Stimulated activated CD4-positive, alpha-beta T cell treated with anti-CD3 and anti-CD28 coated beads, Interleukin-15, amount 100 ng/mL, for 48 hours (primary cell): ENCODE data around the gene GOLGA3.

Experiments used
- DNase-seq, 2 donors: peaks; one replicate each; pipeline ENCODE4 v3.0.0-alpha.2; 2020; ENCODE audit warnings: low read depth in 2 of 2

The GOLGA3 gene

DNA sequence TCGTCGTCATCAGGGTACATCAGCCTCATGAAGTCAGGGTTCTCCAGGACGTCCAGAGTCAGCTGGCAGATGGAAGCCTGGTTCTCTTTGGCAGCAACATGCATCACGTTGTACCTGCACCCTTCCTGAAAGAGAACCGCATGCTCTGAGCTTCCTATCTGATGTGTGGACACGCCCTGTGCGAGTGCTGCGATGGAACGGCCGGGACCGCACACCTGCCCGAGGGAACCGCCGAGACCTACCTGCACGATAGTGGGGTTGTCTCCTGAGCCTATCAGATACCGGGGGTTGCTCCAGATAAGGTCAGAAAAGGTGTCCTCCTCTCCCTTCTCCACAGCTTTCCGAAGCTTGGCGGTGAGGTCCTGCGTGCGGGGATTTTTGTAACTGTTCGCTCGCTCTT, 80.8 kb downstream of the GOLGA3 start:
- no peak for DNase-seq

DNA sequence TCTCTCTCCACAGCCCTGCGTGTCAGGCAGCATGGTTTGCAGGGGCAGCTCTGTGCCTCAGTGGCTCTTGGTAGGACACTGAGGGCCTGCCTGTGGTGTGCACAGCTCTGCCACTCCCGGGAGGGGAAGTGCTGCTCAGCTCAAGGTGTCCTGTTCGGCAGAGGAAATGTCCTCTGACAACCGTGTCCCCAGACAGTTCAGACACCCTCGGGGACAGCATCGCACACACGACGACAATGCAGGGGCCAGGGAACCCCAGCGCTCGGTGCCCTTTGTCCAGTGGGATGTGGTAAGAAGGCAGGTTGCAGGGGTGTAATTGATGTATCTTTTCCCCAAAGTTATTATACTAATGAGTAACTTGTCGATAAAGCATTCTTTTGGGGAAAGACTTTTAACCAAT, 81.3 kb downstream of the GOLGA3 start:
- DNase-seq = no peak

DNA sequence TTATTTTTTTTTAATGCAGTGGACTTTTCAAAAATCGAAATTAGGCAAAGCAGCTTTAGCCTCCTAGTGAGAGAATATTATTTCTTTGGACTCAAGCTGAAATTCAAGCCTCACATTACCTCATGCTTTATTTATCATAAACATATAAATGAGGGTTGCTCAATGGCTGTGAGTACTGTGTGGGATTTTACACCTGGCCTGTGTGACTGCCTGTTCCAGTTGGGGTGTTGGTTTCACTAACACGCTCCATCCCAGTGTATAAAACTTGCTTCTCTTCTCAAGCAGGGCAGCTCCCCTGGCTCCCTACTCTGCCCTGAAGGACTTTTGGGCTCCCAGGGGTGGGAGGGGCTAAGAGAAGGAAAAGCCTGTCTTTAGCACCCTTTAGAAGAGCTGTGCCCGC, 82.1 kb downstream of the GOLGA3 start:
- DNase-seq = no peak

DNA sequence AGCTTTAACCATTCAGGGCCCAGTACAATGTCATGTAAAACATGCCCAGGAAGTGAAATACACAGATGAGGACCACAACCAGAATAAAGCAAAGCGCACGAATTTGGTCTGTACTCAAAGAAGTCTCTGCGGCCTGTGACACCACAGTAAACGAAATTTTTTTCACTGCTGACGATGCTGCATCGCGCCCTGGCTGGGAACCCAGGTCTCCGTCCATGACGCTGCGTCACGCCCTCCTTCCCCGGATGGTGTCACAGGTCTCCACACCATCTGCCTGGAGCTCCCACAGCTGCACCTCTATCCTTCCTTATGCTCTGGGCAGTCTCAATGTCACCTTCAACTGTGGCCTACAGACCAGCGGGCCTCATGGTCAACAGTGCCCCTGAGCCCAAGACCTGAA, 84.8 kb downstream of the GOLGA3 start:
- DNase-seq = no peak

DNA sequence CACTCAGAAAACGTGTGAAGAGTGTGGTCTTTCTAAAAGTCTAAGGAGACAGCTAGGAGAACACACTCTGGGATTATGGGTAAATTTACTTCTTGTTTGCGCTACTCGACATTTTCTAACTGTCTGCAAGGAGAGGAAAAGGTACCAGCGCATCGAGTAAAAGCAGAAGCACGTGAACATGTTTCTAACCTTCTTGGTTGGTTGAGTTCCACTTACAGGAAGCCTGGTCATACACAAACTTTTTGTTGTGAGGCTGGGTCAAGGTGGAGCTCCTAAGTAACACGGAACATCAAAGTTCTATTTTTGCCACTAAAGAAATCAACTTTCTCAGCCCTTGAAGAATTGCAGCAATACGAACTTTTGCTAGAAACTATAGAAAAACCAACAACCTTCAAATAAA, 87.0 kb downstream of the GOLGA3 start:
- DNase-seq = no peak

DNA sequence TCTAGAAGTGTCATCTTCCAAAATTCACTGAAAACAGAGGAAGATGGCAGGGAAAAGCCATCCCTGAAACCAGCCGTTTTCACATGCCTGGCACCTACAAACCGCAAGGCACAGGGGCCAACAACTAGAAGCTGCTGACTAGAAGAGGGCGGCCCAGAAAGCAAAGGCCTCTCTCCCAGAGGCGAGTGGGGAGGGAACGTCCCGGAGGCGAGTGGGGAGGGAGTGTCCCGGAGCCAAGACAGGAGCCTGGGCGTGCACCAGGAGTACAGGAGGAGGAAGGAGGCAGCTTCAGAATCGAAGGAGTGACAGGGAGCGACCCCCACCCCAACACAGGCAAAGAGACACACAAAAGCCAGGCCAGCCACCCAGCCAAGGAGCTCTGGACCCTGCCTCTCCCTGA, 88.0 kb downstream of the GOLGA3 start:
- no peak for DNase-seq

DNA sequence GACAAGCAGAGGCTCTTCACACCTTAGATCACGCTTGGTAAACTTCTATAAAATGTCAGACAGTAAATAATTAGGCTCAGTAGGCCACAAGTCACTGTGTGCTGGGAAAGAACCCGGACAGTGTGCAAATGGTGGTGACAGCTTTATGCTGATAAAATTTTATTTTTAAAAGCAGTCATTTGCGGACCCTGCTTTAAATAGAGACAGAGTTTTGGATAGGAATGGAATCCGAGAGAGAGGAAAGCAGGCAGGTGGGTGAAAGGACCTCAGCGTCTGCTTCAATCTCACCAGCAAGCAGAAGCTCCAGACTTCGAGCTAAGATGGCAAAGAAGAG, 88.4 kb downstream of the GOLGA3 start:
- DNase-seq = no peak

DNA sequence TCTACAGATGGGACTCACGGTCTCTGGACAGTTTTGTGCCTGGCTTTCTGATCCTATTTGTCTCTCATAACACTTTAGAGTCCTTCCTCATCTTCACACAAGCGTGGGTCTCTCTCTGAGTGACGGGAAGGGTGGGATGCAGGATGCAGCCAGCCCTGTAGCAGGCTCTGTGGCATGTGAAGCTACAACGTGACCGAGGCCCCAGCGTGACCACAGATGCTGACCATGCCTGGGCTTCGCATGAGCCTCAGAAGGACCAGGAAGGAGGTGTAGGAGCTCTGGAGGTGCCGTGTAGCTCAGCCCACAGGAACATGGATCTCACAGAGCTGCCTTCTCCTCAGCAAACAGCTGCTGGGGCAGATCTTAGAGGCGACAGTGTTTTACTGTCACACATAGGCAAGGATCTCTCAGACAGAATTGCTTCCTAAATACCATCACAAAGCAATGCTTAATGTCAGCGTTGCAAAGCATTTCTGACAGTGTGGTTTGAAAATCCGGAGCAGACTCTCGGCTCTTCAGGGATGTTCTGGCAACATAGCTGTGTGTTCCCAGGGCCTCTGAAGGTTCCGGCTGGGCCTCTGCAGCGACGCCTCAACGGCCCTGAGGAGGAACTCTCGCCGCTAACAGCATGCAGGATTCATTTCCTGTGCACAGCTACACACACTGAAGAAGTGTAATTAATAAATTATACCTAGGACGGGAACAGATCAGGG, 88.9 kb downstream of the GOLGA3 start:
- DNase-seq = no peak

DNA sequence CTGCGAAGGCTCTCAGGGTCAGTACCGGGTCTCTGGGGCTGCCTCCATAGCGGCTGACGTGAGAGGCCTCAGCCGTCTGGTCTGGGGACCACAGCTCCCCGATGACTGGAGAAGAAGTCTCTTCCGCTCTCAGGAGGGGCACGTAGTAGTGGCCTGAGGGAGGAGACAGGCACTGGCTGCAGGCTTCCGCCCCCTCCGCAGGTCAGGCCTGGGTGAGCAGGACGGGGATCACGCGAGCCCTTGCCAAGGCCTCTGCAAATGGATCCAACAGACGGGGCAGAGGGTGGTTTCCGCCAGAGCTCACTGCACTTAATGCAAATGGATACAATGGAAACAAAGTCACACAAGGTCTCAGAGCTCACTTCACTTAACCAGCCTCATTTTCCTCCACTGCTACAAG, 91.8 kb downstream of the GOLGA3 start:
- DNase-seq = no peak

DNA sequence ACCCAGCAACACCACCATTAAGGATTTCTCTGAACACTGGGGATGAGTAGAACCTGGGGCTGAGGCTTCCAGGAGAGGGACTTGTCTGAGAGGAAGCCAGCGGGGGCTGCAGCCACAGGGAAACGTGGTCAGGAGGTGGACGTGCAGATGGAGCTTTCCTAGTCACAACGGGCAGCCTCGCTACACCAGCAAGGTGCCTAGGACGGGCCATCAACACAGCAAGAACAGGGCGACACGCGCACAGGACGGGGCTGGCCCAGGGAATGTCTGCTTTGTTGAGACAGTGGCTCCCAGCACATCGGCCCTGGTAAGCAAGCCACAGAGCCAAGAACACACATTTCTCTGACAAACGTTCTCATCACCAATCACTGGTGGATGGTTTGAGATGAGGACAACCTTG, 92.3 kb downstream of the GOLGA3 start:
- DNase-seq = no peak

DNA sequence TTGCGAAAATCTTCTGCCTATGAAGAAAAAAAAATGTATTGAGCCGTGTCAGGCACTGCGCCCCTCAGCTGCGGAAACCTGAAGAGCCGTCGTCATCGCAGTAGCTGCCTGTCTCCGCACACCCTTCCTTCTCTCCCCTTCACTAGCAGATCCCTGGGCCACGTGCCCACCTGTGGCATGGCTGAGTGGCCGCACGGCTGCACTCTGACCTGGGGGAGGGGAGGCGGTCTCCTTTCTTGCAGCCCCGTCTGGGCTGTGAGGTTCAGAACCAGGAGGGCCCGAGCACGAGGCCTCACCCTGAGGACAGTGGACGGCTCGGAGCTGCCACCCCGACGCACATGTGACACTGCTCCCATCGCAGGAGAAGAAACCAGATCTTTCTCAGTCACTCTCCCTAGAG, 93.2 kb downstream of the GOLGA3 start:
- DNase-seq = no peak

DNA sequence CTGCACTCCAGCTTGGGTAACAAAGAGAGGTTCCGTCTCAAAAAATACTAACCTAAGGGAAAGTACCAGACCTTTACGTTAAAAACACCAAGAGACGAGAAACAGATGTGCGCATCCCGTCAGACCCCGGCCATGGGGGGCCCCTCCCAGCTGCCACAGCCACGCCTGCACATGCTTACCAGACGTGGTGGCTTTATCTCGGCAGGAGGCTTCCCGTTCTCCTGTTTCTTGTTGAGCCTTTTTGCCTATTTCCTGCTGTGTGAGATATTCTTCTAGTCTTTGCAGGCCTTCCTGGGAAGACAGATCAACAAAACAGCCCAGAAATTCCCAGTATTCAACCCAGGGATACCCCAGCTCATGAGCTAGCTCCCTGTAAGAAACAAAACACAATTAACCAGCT, 94.5 kb downstream of the GOLGA3 start:
- no peak for DNase-seq

DNA sequence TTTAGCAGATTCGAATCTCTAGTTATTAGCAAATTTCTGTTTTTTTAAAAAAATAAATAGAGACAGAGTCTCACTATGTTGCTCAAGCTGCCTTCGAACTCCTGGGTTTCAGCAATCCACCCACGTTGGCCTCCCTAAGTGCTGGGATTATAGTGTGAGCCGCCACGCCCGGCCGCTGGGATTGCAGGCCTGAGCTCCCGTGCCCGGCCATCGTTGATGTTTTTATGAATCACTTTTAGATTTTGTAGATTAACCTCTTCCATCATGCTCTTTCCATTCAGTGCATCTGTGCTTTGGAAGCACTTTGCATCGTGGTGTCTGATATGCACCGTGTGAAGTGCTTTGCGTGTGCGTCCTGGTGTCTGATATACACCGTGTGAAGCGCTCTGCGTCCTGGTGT, 97.1 kb downstream of the GOLGA3 start:
- no peak for DNase-seq

DNA sequence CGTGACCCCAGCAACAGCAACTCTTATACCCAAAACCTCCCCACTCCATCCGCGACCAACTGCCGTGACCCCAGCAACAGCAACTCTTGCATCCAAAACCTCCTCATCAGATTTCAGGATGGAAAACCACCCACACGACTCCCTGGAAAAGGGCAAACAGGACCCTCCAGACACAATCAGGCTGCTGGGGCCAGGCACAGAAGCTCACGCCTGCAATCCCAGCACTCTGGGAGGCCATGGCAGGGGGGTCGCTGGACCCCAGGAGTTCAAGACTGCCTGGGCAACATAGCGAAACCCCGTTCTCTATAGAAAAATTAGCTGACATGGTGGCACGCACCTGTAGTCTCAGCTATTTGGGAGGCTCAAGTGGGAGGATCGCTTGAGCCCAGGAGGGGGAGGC, 98.3 kb downstream of the GOLGA3 start:
- DNase-seq = no peak

DNA sequence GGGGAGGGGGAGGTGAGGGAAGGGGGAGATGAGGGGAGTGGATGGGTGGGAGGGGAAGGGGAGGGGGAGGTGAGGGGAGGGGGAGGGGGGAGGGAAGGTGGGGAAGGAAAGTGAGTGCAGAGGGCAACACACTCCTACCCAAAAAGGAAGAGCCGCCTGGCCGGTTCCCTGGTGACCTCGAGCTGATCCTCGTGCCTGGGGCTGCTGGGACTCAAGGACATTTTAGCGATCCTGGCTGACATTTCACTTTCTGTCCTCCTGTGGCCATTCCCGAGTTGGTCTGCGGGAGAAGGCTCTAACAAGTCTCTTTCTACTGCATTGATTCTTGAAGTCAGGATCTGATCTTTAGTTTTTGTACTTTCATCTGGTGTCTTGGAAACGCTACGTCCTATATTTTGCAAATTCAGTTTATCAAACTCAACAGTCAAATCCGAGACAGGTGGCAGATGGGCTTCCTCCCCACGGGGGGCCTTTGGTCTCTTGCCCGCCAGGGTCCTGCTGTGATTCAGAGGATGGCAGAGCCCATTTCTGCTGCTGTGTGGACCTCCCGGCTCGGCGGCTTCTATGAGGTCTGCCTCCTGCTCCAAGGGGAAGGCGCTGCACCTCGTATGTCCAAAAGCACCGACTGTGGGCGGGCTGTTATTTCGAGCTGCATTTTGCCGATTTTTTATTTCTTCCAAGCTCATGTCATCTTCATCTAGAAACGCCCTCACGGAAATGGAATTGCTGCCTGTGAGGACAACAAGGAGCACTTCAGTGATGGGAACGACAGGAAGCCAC, 98.9 kb downstream of the GOLGA3 start:
- DNase-seq = no peak

DNA sequence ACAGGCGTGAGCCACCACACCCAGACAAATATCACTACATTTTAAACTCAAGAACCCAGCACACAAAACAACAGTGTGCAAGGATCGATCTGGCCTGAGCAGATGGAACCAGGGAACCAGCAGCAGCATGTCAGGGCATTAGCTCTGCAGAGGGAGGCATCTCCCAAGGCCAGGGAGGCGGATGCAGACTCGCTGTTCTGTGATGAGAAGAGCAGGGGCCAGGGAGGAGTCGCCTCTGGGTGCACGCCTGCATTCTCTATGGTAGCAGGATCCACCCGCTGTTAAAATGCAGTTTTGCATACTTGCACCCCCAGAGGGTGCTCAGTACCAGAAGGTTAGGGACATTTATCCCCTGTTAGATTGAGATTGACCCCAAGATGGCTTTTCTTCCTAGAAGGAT, 100.2 kb downstream of the GOLGA3 start:
- no peak for DNase-seq

DNA sequence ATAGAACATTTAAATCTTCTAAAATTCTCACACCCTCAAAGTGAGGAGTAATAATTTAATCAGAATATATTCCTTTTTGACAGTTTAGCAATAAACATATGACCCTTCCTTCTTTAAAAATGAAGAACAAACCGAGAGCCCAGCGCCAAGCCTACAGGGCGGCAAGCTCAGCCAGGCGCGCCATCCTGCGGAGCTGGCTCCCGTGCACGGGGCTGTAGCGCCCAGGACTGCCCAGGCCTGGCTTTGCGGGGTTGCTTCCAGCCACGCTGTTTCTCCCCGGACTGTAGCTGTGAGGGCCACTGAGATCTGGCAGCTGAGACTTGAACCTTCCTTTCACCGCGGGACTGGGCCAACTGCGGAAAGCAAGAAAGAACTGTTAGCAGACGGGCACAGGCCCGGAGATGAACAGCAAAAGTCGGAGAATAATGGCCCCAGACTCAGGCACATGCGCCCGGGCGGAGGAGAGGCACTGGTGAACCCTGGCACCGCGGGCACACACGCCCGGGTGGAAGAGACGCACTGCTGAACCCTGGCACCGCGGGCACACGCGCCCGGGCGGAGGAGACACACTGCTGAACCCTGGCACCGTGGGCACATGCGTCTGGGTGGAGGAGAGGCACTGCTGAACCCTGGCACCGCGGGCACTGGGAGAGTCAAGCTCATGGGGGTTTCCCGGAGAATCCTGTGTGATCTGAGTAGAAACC, 101.4 kb downstream of the GOLGA3 start:
- no peak for DNase-seq

DNA sequence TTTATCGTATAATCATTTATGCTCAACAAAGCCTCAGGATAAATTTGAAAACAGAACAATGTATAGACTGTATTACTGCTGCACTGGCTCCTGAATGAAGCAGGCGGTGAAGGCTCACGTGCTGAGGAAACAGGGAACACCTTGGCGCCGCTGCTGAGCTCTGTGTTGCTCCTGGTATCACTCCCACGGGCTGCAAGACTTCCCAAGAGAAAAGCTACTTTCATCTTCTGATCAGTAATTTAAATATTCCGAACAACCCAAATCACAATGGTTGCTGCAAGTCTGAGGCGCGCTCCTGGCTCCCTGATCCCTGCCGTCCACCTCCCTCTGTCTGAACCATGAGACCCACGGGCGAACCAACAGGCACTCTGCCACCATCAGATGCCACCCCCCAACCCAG, 102.3 kb downstream of the GOLGA3 start:
- no peak for DNase-seq

DNA sequence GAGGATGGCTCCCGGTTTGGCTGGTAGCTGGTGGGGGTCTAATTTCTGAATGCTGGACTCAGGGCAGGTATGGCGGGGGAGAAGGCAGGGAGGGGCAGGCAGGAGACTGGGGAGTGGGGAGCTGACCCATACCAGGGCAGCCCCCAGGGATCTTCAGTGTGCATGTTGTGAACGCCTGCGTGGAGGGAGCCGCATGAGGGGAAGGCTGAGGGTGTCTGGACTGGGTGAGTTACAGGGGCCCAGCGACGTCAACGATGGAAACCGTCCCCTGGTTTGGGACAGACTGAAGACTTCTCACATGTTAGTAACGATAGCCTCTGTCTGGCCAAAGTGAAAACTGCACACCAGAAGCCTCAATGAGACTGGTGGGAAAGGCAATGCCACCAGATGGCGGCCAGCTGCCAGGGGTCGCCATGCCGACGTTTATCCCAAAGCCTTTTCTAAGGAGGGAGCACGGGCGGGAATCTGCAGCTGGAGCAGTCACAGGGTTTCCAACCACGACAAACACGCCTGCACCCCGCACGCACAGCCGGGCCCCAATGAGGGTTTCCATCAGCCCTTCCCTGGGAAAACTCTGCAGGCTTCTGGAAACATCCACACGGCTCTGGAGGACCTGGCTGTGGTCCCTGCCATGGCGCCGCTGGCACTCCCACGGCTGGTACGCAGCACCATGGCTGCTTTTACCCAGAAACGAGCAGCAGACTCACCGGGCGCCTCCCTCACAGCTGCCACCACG, 104.0 kb downstream of the GOLGA3 start:
- DNase-seq = no peak

DNA sequence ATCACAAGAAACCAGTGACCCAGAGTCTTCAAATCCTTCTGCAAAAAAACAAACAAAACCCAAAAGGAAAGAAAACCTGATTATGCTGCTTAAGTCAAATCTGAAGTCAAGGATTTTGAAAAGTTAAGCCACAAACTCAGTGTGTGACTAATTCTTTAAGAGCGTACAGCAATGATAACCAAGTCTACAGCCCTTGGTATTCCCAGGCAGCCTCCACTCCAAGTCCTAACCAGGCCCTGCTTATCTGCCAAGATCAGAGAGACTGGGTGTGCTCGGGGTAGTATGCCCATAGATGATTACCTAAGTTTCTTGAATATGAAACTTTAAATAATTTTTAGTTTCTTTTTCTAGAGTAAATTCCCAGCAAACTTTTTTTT, 104.9 kb downstream of the GOLGA3 start:
- no peak for DNase-seq

DNA sequence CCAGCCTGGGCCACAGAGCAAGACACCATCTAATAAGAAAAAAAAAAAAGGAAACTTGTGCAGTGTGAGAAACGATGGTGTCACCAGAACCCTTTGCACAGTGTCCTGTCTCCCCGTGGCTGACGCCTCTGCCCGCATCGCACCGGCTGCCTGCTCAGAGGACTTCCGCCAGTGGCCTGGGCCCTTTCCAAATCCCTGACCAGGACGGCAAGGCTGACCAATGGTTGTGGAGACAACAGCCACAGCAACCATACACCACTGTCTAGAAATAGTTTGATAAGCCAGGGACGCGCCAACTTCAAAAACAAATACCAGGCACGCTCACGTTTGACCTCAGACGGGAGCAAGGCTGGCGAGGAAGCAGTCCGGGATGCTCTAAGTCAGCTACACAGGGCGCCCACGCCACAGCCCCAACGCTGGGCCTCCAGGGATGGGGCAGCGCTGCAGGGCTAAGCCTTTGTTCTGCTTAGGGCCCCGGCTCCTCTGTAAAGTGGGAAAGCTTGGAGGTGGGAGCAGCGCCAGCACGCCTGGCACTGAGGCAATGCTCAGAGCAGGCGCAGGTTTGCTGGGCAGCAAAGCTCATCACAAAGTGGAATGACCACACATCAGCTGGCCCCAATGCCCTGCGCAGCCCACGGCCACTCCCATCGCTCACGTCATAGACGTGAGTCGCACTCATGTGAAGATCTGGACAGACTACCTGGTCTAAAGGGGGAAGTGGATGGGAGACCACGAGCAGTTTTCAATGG, 105.5 kb downstream of the GOLGA3 start:
- DNase-seq = no peak
